LNCaP clone FGC (cell line): Measurements from ENCODE around the gene FEZ2.

Experiments
- DNase-seq: peaks from one replicate; pipeline ENCODE4 v3.0.0-alpha.2; 2011; ENCODE audit warnings: low read depth
- H3K4me3 ChIP-seq: 2 replicates; pipeline ENCODE4 v1.5.1; 2011; ENCODE audit warnings: mild to moderate bottlenecking, low read depth, low read length, control low read depth
- TF ChIP-seq, protein P1 (sequence below): IDR thresholded peaks from 2 replicates; pipeline ENCODE4 v1.5.1; 2012; ENCODE audit warnings: mild to moderate bottlenecking; ENCODE audit not compliant: control insufficient read depth, insufficient read depth; ENCODE audit errors: extremely low read depth

The FEZ2 gene

DNA sequence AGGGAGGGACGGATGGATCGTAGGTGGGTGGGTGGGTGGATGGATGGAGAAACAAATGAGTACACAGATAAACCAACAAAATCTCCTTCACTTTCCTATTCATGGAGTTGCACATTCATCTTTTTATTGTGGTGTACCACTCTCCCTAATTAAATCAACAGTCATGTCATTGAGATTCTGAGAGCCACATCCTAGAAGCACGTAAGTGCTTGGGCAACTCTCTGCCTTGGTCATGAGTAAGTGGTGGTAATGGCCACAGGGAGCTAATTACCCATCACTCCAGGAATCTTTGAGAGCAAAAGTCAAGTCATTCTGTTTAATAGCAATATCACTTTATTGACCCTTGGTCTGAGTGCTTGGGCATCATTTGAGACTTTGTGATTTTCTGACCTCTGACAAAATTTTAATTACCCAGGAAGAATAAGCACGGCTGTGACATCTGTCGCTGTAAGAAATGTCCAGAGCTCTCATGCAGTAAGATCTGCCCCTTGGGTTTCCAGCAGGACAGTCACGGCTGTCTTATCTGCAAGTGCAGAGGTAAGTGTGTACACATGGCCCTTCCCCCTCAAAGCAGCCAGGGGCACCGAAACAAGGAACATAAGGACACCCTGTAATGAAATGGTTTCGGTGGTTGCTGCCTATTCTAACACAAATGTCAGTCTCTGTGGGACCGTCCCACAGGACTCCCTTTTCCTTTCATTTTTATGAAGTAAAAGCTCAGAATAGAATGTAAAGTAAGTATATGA, 85.9 kb downstream of the FEZ2 start:
- no peak for DNase-seq
- H3K4me3 ChIP-seq = no peak overlapping the region
- TF ChIP-seq, protein P1, sequence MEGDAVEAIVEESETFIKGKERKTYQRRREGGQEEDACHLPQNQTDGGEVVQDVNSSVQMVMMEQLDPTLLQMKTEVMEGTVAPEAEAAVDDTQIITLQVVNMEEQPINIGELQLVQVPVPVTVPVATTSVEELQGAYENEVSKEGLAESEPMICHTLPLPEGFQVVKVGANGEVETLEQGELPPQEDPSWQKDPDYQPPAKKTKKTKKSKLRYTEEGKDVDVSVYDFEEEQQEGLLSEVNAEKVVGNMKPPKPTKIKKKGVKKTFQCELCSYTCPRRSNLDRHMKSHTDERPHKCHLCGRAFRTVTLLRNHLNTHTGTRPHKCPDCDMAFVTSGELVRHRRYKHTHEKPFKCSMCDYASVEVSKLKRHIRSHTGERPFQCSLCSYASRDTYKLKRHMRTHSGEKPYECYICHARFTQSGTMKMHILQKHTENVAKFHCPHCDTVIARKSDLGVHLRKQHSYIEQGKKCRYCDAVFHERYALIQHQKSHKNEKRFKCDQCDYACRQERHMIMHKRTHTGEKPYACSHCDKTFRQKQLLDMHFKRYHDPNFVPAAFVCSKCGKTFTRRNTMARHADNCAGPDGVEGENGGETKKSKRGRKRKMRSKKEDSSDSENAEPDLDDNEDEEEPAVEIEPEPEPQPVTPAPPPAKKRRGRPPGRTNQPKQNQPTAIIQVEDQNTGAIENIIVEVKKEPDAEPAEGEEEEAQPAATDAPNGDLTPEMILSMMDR = no peak

GRCh38 chr2:36509075-36509474, 88.9 kb downstream of the FEZ2 start:
- TF ChIP-seq, protein P1 = no peak
- no peak overlapping the region for H3K4me3 ChIP-seq
- no peak for DNase-seq

DNA sequence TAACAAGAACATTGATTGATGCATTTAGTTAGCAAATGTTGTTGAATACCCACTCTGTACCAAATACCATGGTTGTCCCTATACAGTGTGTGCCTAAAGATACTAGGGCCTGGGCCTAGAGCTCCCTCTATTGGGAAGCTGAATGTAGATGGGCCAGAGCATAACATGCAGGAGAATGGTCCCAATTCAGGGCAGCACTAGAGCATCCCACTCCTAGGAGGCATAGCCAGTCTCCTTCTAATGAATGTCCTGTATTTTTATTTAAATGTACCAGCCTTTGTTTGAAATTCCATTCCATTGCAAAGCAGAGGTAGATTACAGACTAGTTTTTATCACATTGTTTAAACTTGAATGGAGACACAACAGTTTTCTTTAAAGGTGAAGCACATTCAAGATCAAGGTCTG, 90.6 kb downstream of the FEZ2 start:
- TF ChIP-seq, protein P1 = peak; percentile 88
- H3K4me3 ChIP-seq = no peak overlapping the region
- DNase-seq = peak; percentile 26
